GM23338 (cell line): Measurements from ENCODE around the gene ROBO1. TPM values are rescaled to one million over a fixed set of nuclear protein-coding genes. Genes with fewer than 3 reads are reported as not detected.
A peak's percentile ranks its signal among the peaks of the same experiment; 100 is the strongest.

Source experiments
- ATAC-seq: fragments of 200-7000 bp; cut with Tn5 transposase; 3 replicates; pipeline ENCODE4 v1.9.1; 2020
- DNase-seq: peaks from one replicate; pipeline ENCODE4 v3.0.0-alpha.2; 2015; ENCODE audit warnings: low spot score
- H2AFZ ChIP-seq: fragments of 200-600 bp; sonication (generic); 2 replicates; pipeline ENCODE4 v1.8.0; 2016; ENCODE audit warnings: antibody characterized with exemption, mild to moderate bottlenecking, moderate library complexity
- H3F3A ChIP-seq: fragments of 200-600 bp; sonication (generic); replicated peaks from 2 replicates; pipeline ENCODE4 v1.8.0; 2017; ENCODE audit warnings: antibody characterized with exemption, mixed run types, low read depth
- H3K27ac ChIP-seq: fragments of 200-600 bp; sonication (generic); 2 replicates; pipeline ENCODE4 v1.6.1; 2016; ENCODE audit warnings: low read depth
- H3K27me3 ChIP-seq: fragments of 200-600 bp; sonication (generic); 2 replicates; pipeline ENCODE4 v1.8.0; 2016; ENCODE audit warnings: mild to moderate bottlenecking, mixed run types, moderate library complexity; ENCODE audit not compliant: insufficient read depth
- H3K36me3 ChIP-seq: fragments of 200-600 bp; sonication (generic); 2 replicates; pipeline ENCODE4 v1.8.0; 2016; ENCODE audit warnings: mild to moderate bottlenecking; ENCODE audit not compliant: insufficient read depth
- H3K4me1 ChIP-seq: fragments of 200-600 bp; sonication (generic); 2 replicates; pipeline ENCODE4 v1.8.0; 2016; ENCODE audit warnings: mild to moderate bottlenecking, moderate library complexity; ENCODE audit not compliant: insufficient read depth
- H3K4me2 ChIP-seq: fragments of 200-600 bp; sonication (generic); 2 replicates; pipeline ENCODE4 v1.7.1; 2017; ENCODE audit warnings: mixed run types
- H3K4me3 ChIP-seq: fragments of 200-600 bp; sonication (generic); 2 replicates; pipeline ENCODE4 v1.6.1; 2016; ENCODE audit warnings: mixed run types
- H3K79me2 ChIP-seq: fragments of 200-600 bp; sonication (generic); replicated peaks from 2 replicates; pipeline ENCODE4 v1.8.0; 2017; ENCODE audit warnings: mild to moderate bottlenecking; ENCODE audit not compliant: insufficient read depth
- H3K9me2 ChIP-seq: fragments of 200-600 bp; sonication (generic); 2 replicates; pipeline ENCODE4 v1.8.0; 2017; ENCODE audit not compliant: insufficient read depth
- H4K20me1 ChIP-seq: fragments of 200-600 bp; sonication (generic); replicated peaks from 2 replicates; pipeline ENCODE4 v1.8.0; 2017; ENCODE audit warnings: mild to moderate bottlenecking; ENCODE audit not compliant: insufficient read depth
- H3K27ac Mint-ChIP-seq: 2 replicates; pipeline ENCODE4 v1.8.0; 2020; ENCODE audit warnings: inconsistent platforms, mild to moderate bottlenecking, moderate library complexity, mixed read lengths
- H3K27me3 Mint-ChIP-seq: 3 replicates; pipeline ENCODE4 v1.8.0; 2022; ENCODE audit warnings: low read depth, mild to moderate bottlenecking, moderate library complexity, mixed read lengths, inconsistent platforms; ENCODE audit not compliant: insufficient read depth, poor library complexity
- H3K36me3 Mint-ChIP-seq: 3 replicates; pipeline ENCODE4 v1.8.0; 2021; ENCODE audit warnings: low read depth, mild to moderate bottlenecking, inconsistent platforms, moderate library complexity, mixed read lengths
- H3K4me1 Mint-ChIP-seq: 3 replicates; pipeline ENCODE4 v1.8.0; 2020; ENCODE audit warnings: mild to moderate bottlenecking, inconsistent platforms, mixed read lengths
- H3K4me3 Mint-ChIP-seq: 3 replicates; pipeline ENCODE4 v1.8.0; 2021; ENCODE audit warnings: moderate library complexity, mild to moderate bottlenecking, inconsistent platforms, mixed read lengths
- H3K9me3 Mint-ChIP-seq: 3 replicates; pipeline ENCODE4 v1.8.0; 2020; ENCODE audit warnings: moderate library complexity, mild to moderate bottlenecking, inconsistent platforms, mixed read lengths
- CREB1 ChIP-seq: fragments of 250-450 bp; sonication (Bioruptor Pico); IDR thresholded peaks from 2 replicates; pipeline ENCODE4 v1.5.0; 2020; ENCODE audit warnings: low read depth, mild to moderate bottlenecking, moderate library complexity
- CTCF ChIP-seq, 2 experiments: fragments of 200-600 bp in 1 of 2; sonication (generic) in 1 of 2; conservative IDR thresholded peaks; 2 replicates each; pipeline versions ENCODE4 v1.5.1 to v1.6.1; 2016 to 2017; ENCODE audit warnings: antibody characterized with exemption in 2 of 2, low read depth in 2 of 2, mild to moderate bottlenecking in 2 of 2, moderate library complexity in 1 of 2
- EZH2 ChIP-seq: fragments of 200-600 bp; sonication (generic); IDR thresholded peaks from one replicate; pipeline ENCODE4 v1.8.0; 2017; ENCODE audit warnings: antibody characterized with exemption, mild to moderate bottlenecking, low read depth; ENCODE audit not compliant: unreplicated experiment
- EZH2phosphoT487 ChIP-seq: fragments of 200-600 bp; sonication (generic); IDR thresholded peaks from one replicate; pipeline ENCODE4 v1.8.1; 2018; ENCODE audit warnings: antibody characterized with exemption; ENCODE audit not compliant: unreplicated experiment
- JUNB ChIP-seq: IDR thresholded peaks from one replicate; pipeline ENCODE4 v1.6.1; 2016; ENCODE audit warnings: antibody characterized with exemption; ENCODE audit not compliant: unreplicated experiment
- POLR2AphosphoS5 ChIP-seq: IDR thresholded peaks from 2 replicates; pipeline ENCODE4 v1.6.1; 2016; ENCODE audit warnings: antibody characterized with exemption, low read depth
- STAT1 ChIP-seq: IDR thresholded peaks from one replicate; pipeline ENCODE4 v1.6.1; 2016; ENCODE audit warnings: antibody characterized with exemption; ENCODE audit not compliant: unreplicated experiment
- ZNF331 ChIP-seq: fragments of 250-450 bp; sonication (Bioruptor Pico); IDR thresholded peaks from 2 replicates; pipeline ENCODE4 v1.5.0; 2020; ENCODE audit warnings: low read depth, mild to moderate bottlenecking, moderate library complexity
- ZNF462 ChIP-seq: fragments of 250-450 bp; sonication (Bioruptor Pico); IDR thresholded peaks from 2 replicates; pipeline ENCODE4 v1.5.0; 2020; ENCODE audit warnings: mild to moderate bottlenecking, moderate library complexity
- polyA plus RNA-seq: library from polyadenylated mRNA; unstranded; fragments of >200 nt; fragmentation: Nextera tagmentation; extraction: Ambion mirVana; gene quantifications from 2 replicates; pipeline ENCODE4 v1.2.1, GENCODE V29; 2016
- total RNA-seq: library from RNA; depleted of rRNA; stranded (reverse); fragments of >200 nt; shearing (Covaris generic); gene quantifications from 2 replicates; pipeline ENCODE4 v1.2.3, GENCODE V29; 2014

The ROBO1 gene
- total and polyA plus RNA-seq, 2 experiments from 2014 or later: 19.2 to 78.3 TPM

- H3K36me3 Mint-ChIP-seq: peaks cover 52% of the 10 kb centered on the region
- peak; percentile 9 for DNase-seq
- Histone ChIP-seq H3K9me2 (0 out of 2 replicates have a peak, but pooled peaks cover 5% of the 10 kb centered on the region), H3K36me3 (peaks cover 17% of the 10 kb centered on the region; the same call in 1 of the 2 replicates), H2AFZ (no peak overlapping the region), H3K27ac (no peak overlapping the region), H3K4me1 (no peaks in the 10 kb centered on the region), H3K27me3 (no peaks in the 10 kb centered on the region), H3K4me2 (no peak overlapping the region), H3F3A (no peaks in the 10 kb centered on the region), H3K4me3 (no peak overlapping the region), H4K20me1 (no peaks in the 10 kb centered on the region; the same call in 1 of the 2 replicates), H3K79me2 (peaks cover 39% of the 10 kb centered on the region)
- no peak overlapping the region for H3K4me3 Mint-ChIP-seq
- TF ChIP-seq JUNB (no peak), STAT1 (no peak), POLR2AphosphoS5 (no peak), ZNF462 (CRISPR knock-in tag) (no peak)
- H3K27me3 Mint-ChIP-seq: no peaks in the 10 kb centered on the region
- H3K9me3 Mint-ChIP-seq: peaks cover 34% of the 10 kb centered on the region
- H3K27ac Mint-ChIP-seq: no peak overlapping the region
- ATAC-seq: no peak
- no peaks in the 10 kb centered on the region for H3K4me1 Mint-ChIP-seq
These were observed 827.7 kb downstream of the ROBO1 start for GRCh38 chr3:78940128-78940527.

GRCh38 chr3:78937475-78937874, 830.3 kb downstream of the ROBO1 start:
- H2AFZ ChIP-seq: no peak overlapping the region
- no peaks in the 10 kb centered on the region for H3K27me3 Mint-ChIP-seq
- no peaks in the 10 kb centered on the region for H3K27me3 ChIP-seq
- H4K20me1 ChIP-seq: no peaks in the 10 kb centered on the region; the same call in 1 of the 2 replicates
- H3K79me2 ChIP-seq: peaks cover 31% of the 10 kb centered on the region
- H3K27ac Mint-ChIP-seq: no peak overlapping the region
- no peak overlapping the region for H3K4me3 Mint-ChIP-seq
- no peaks in the 10 kb centered on the region for H3K4me1 ChIP-seq
- H3F3A ChIP-seq: no peaks in the 10 kb centered on the region
- H3K4me1 Mint-ChIP-seq: no peaks in the 10 kb centered on the region
- peaks cover 9% of the 10 kb centered on the region; the same call in 2 of the 3 replicates for H3K9me3 Mint-ChIP-seq
- no peaks in the 10 kb centered on the region for H3K36me3 ChIP-seq
- ATAC-seq: no peak
- peaks cover 27% of the 10 kb centered on the region; the same call in 2 of the 3 replicates for H3K36me3 Mint-ChIP-seq
- no peak overlapping the region for H3K4me2 ChIP-seq
- H3K4me3 ChIP-seq: no peak overlapping the region
- H3K9me2 ChIP-seq: 0 out of 2 replicates have a peak, but pooled peaks cover 5% of the 10 kb centered on the region
- no peak overlapping the region for H3K27ac ChIP-seq
- DNase-seq: no peak
- TF ChIP-seq CTCF (conservative IDR thresholded peaks at IDR 0.05; ENCODE audit: low read depth in 2 of 2) (no peak), CREB1 (CRISPR knock-in tag) (no peak), EZH2 (no peak), ZNF331 (no peak), EZH2phosphoT487 (no peak)
